ENCODE measurements around the gene CFAP100.

Gene CFAP100

GRCh38 chr3:126394179-126394976 lies at the start of gene CFAP100:
CFAP100 (plus strand) TSS chr3:126394909; CDS start chr3:126396001, 1,092 bp downstream.
- DNase-seq (ENCODE audit: insufficient read length, low spot score) = no peak
- FAIRE-seq = no peak
- no peak for TF ChIP-seq CTCF (IDR thresholded peaks at IDR 0.05; ENCODE audit: insufficient read depth, missing control alignments)

- no peak for TF ChIP-seq CTCF (IDR thresholded peaks at IDR 0.05; ENCODE audit: insufficient read depth, missing control alignments)
- FAIRE-seq = no peak
- DNase-seq (ENCODE audit: insufficient read length, low spot score) = no peak
Observed at GRCh38 chr3:126345231-126345630, 49.5 kb upstream of the CFAP100 start.

- FAIRE-seq = no peak
- no peak for TF ChIP-seq CTCF (IDR thresholded peaks at IDR 0.05; ENCODE audit: insufficient read depth, missing control alignments)
- no peak for DNase-seq (ENCODE audit: insufficient read length, low spot score)
Observed at GRCh38 chr3:126345641-126346460, 48.9 kb upstream of the CFAP100 start.

GRCh38 chr3:126346466-126346865 lies 48.2 kb upstream of the CFAP100 start:
- TF ChIP-seq CTCF (IDR thresholded peaks at IDR 0.05; ENCODE audit: insufficient read depth, missing control alignments) = no peak
- no peak for DNase-seq (ENCODE audit: insufficient read length, low spot score)
- FAIRE-seq = no peak

- FAIRE-seq (no peak), DNase-seq (ENCODE audit: insufficient read length, low spot score) (no peak)
- no peak for TF ChIP-seq CTCF (IDR thresholded peaks at IDR 0.05; ENCODE audit: insufficient read depth, missing control alignments)
Observed at GRCh38 chr3:126347543-126348161, 47.1 kb upstream of the CFAP100 start.

- DNase-seq (ENCODE audit: insufficient read length, low spot score) (no peak), FAIRE-seq (no peak)
- no peak for TF ChIP-seq CTCF (IDR thresholded peaks at IDR 0.05; ENCODE audit: insufficient read depth, missing control alignments)
Observed at GRCh38 chr3:126348308-126348920, 46.3 kb upstream of the CFAP100 start.

All from D721Med (cell line).